Hematopoietic multipotent progenitor cell treated with erythropoietin and hydrocortisone succinate and interleukin-3 and kit ligand, for 15 days (in vitro differentiated cells): ENCODE data around the gene AEBP1.

Experiments
- DNase-seq: peaks from one replicate; pipeline ENCODE4 v3.0.0-alpha.2; 2015; ENCODE audit warnings: low spot score

Gene AEBP1

GRCh38 chr7:44156453-44157010 lies 52.4 kb downstream of the AEBP1 start:
- no peak for DNase-seq

DNA sequence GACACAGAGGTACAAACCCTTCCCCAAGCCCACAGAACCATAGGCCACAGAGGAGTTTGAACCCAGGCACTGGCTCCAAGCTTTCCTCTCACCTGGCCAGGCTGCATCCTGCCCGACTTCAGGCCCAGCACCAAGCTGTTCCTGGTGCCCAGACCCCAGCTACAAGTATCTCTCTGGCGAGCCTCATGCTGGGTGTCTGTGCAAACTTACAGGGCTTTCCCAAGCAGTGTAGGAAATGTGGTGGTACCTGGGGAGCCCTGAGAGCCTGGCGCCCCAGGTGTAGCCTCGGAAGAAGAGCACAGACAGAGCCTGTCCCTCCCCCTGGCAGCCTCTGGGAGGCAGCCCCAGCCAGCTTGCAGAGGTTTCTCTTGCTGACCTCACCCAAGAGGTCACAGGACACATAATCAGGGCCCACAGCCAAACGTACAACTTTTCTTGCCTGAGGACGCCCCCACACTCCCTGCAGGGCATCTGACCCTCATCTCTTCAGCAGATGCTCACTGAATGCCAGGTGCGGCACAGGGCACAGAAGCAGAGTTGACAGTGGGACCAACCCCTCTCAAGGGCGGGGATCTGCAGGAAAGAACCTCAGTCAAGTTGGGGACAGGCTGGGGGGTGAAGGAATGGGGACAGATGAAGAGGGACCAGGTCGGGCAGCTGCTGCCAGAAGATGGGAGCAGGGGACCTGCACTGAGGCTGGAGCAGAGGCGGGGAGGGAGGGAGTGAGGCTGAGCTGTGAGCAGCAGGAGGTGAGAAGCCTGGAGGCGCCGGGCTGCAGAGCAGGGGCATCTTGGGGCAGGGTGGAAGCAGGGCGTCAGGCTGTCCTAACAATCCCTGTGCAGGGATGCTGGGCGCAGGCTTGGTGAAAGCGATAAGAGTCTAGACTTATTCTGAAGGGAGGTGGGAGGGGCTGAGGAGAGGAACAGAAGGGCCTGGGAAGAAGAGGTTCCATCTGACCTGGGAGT lies 53.3 kb downstream of the AEBP1 start:
- DNase-seq: no peak

GRCh38 chr7:44158096-44158872 lies 54.1 kb downstream of the AEBP1 start:
- no peak for DNase-seq

DNA sequence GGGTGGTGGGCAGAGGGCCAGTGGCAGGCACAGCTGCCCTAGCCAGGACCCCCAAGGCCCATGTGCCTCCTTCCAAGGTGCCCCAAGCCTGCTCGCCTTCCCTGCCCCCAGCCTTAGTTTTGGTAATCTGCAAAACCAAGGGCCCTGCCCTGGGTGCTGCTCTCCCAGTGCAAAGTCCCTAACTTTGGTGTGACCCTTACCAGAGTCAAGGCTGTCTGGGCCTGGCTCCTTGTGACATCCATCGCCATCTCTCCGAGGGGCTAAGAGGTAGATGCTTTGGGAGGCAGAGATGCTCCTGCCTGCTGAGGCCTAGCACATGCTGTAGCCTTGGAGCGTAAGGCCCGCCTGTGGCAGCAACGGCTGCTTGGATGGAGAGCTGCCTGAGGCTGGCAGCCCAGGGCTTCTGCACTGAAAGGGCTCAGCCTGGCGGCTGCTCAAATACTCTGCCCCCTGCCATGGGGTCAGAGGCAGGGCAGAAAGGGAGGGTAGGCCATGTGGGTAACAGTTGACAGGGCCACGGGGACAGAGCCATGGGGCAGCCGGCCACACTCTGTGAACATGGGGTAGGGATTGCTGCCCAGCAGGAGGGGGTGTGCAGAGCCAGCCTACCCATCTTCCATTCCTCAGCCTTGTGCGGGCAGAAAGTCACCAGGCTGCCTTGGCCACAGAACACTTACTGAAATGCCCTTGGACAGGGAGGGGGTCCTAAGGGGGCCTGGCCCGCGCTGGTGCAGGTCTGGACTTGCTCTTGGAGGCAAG lies 54.9 kb downstream of the AEBP1 start:
- DNase-seq: no peak

GRCh38 chr7:44159824-44160630 lies 55.9 kb downstream of the AEBP1 start:
- no peak for DNase-seq

DNA sequence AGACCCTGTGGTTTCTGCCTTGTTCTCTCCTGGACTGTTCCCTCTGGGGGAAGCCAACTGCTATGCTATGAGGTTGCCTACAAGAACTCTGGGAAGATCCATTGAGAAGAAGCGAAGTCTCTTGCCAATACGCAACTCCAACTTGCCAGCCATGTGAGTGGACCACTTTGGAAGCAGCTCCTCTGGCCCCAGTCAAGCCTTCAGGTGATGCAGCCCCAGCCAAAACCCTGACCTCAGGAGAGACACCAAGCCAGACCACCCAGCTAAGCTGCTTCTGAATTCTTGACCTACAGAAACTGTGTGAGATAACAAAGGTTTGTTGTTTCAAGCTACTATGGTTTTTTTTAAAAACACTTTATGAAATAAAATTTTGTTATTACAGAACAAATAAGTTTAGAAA lies 57.2 kb downstream of the AEBP1 start:
- no peak for DNase-seq

DNA sequence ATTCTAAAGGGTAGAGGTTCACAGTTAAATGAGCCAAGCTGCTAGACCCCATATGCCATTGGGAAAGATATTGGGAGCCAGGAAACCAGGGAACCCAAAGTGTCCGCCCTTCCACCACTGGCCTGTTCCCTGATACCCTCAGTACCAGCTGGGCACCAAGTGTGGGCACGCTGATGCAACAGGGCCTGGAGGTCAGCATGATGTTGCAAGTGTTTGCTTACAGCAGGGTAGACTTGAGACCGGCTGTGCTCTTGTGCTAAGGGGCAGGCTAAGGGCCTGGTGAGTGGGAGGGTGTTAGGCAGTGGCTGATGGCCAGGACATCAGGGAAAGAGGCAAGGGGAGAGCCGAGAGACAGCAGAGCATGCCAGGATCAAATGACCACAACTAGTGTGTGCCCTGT lies 58.0 kb downstream of the AEBP1 start:
- no peak for DNase-seq

DNA sequence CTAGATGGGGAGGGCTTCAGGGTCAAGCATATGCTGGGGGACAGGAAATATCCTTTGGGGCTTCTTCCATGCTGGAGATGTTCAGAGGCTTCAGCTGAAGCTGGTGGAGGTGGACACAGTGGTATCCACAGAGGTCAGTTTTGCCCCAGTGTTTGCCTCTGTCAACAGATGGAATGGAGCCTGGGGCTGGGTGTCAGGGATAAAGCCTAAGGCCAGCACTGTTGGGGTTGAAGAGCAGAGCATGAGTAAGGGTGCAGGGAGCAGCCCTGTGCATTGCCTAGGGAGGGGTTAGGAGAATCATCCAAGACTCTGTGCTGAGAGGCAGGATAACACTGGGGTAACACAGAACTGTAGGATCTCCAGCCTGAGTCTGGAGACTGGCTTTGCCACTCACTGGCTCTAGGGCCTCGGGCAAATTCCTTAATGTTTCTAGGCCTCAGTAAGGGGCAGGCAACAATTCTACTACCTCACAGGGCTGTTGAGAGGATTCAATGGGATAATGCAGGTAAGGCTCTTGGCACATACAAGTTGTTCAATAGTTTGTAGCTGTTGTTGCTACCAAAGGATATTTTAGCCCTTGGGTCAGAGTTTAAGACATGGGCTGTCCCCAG lies 58.7 kb downstream of the AEBP1 start:
- no peak for DNase-seq

DNA sequence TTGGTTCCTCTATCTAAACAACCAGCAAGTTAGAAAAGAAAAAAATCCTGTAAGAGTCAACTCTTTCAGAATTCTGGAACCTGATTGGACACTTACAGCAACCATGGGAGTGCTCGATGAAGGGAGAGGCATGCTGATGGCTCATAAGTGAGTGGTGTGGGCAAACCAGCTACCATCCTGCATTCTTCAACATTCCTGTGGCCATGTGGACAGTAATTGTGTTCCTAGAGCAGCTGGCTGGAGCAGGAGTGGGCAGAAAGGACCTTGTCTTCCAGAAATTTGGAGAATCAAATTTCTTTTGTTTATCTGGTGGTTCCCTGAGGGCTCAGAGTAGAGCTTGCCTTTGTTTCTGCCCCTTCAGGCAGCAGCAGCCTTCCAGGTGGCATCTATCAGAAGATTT lies 59.4 kb downstream of the AEBP1 start:
- DNase-seq: no peak
